Measurements from ENCODE around the gene THRB.

GRCh38 chr3:24254649-24255048 is 240.0 kb downstream of the THRB start:
- no peak for TF ChIP-seq CTCF (IDR thresholded peaks at IDR 0.05)
- TF ChIP-seq JUN (CRISPR knock-in tag; IDR thresholded peaks at IDR 0.05), result no peak
- TF ChIP-seq MXD4 (CRISPR knock-in tag; IDR thresholded peaks at IDR 0.05; ENCODE audit: borderline replicate concordance), result no peak
- TF ChIP-seq MYBL2 (CRISPR knock-in tag; IDR thresholded peaks at IDR 0.05), result no peak
- no peak for TF ChIP-seq USF1 (CRISPR knock-in tag; IDR thresholded peaks at IDR 0.05)
- no peak for TF ChIP-seq ELF4 (CRISPR knock-in tag; IDR thresholded peaks at IDR 0.05; ENCODE audit: low read depth)
- no peak for TF ChIP-seq USF2 (CRISPR knock-in tag; IDR thresholded peaks at IDR 0.05)
- TF ChIP-seq CBFB (CRISPR knock-in tag; IDR thresholded peaks at IDR 0.05; ENCODE audit: low read depth), result no peak
- no peak for TF ChIP-seq SP1 (CRISPR knock-in tag; conservative IDR thresholded peaks at IDR 0.05)
- no peak for TF ChIP-seq ARID4B (CRISPR knock-in tag; IDR thresholded peaks at IDR 0.05; ENCODE audit: borderline replicate concordance)
- no peak for TF ChIP-seq GABPB1 (CRISPR knock-in tag; IDR thresholded peaks at IDR 0.05)
